ENCODE data around the gene CLNK.

Gene CLNK

DNA sequence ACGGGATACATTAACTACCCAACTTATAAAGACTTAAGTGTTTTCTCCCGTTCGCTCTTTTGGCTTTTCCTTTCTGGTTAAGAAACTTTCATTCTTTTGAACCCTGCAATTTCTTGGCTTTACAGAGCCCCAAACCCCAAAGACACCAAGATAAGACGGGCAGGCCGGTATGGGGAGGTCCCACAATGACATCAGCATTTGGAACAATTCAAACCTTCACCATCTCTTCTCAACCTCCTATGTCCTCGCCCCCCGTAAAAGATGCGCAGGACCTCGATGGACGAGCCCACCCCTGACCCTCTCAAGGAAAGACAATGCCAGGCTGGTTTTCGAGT lies 228.3 kb downstream of the CLNK start:
- Histone ChIP-seq H3K9me3 (peaks cover 34% of the 10 kb centered on the region), H3K36me3 (peaks cover 26% of the 10 kb centered on the region), H3K4me3 (peak overlapping the region; percentile 73), H3K27ac (peak overlapping the region; percentile 85), H3K4me2 (peak overlapping the region; percentile 66), H4K20me1 (peaks cover 10% of the 10 kb centered on the region; the same call in 1 of the 2 replicates), H3K4me1 (peaks cover 41% of the 10 kb centered on the region), H3K9ac (peak overlapping the region; percentile 76; the same call in 1 of the 2 replicates), H3K27me3 (peaks cover 18% of the 10 kb centered on the region)
- no peak for TF ChIP-seq Cebpa-rat (IDR thresholded peaks at IDR 0.05)

DNA sequence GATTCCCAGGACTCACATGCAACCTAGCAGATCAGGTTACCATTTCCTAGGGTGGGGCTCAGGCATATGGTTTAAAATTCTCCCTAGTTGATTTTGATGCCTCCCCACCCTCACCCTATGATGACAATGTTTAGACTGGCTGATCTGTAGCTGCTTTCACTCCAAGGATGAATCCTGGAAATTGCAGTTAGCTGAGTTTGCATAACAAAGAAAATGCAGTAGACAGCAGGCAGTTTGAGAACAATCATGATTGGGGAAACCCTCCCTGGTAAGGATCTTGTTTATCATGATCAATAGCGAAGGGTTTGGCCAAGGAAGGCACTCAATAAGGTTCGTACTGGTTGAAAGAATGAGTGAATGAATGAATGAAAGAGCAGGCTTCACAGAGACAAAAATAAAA lies 229.4 kb downstream of the CLNK start:
- Histone ChIP-seq H3K9ac (no peak overlapping the region), H3K4me2 (peak overlapping the region; percentile 66), H3K36me3 (peaks cover 36% of the 10 kb centered on the region), H3K4me3 (no peak overlapping the region), H3K4me1 (peaks cover 41% of the 10 kb centered on the region), H4K20me1 (peaks cover 18% of the 10 kb centered on the region), H3K27ac (peak overlapping the region; percentile 52; the same call in 1 of the 2 replicates), H3K27me3 (peaks cover 18% of the 10 kb centered on the region), H3K9me3 (peaks cover 32% of the 10 kb centered on the region)
- TF ChIP-seq Cebpa-rat (IDR thresholded peaks at IDR 0.05): no peak

DNA sequence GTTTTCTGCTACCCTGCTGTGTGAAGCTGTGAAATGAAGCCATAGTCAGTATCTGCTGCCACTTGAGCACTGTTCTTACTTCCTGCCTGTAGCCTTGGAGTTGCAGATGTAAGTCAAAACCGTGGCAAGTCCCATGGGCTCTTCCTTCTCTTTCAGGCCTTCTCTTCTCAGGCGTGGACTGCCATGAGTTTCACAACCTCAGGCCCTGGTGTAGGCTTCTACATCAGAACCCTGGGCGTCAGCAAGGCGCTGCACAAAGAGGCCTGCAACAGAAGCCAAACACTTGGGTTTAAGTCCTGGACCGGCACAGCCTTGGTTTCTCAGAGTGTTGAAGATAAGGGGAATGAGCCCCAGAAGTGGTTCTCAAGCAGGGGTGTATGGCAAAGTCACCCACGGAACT lies 229.8 kb downstream of the CLNK start:
- peaks cover 40% of the 10 kb centered on the region for H3K36me3 ChIP-seq
- no peak overlapping the region for H3K4me3 ChIP-seq
- peaks cover 18% of the 10 kb centered on the region for H3K27me3 ChIP-seq
- H3K4me1 ChIP-seq: peaks cover 41% of the 10 kb centered on the region
- peak overlapping the region; percentile 66 for H3K4me2 ChIP-seq
- H3K27ac ChIP-seq: peak overlapping the region; percentile 52; the same call in 1 of the 2 replicates
- H3K9me3 ChIP-seq: peaks cover 32% of the 10 kb centered on the region
- peaks cover 22% of the 10 kb centered on the region for H4K20me1 ChIP-seq
- peak; percentile 88 for TF ChIP-seq Cebpa-rat (IDR thresholded peaks at IDR 0.05)
- H3K9ac ChIP-seq: no peak overlapping the region

DNA sequence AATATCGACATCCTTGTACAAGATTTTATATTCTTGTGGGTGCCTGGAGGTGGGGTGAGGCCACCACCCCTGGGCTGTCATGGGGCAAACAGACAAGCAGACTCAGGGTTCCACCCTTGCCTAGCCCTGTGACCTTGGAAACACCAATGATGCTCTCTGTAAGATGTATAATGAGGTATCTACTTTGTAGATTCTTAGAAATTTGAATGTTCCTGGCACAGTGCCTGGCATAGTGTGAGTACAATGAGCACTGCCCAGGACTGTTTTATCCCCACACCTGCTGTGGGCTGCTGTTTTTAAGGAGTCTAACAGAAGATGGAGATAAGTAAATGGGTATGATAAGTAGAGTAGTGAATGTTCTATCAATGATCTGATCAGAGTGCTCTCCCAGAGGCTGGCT lies 230.4 kb downstream of the CLNK start:
- no peak overlapping the region for H3K4me3 ChIP-seq
- H3K4me2 ChIP-seq: peak overlapping the region; percentile 66
- peaks cover 32% of the 10 kb centered on the region for H3K9me3 ChIP-seq
- H3K9ac ChIP-seq: no peak overlapping the region
- H3K27ac ChIP-seq: no peak overlapping the region
- peaks cover 46% of the 10 kb centered on the region for H3K36me3 ChIP-seq
- peaks cover 28% of the 10 kb centered on the region for H4K20me1 ChIP-seq
- no peak for TF ChIP-seq Cebpa-rat (IDR thresholded peaks at IDR 0.05)
- peaks cover 18% of the 10 kb centered on the region for H3K27me3 ChIP-seq
- peaks cover 38% of the 10 kb centered on the region for H3K4me1 ChIP-seq

DNA sequence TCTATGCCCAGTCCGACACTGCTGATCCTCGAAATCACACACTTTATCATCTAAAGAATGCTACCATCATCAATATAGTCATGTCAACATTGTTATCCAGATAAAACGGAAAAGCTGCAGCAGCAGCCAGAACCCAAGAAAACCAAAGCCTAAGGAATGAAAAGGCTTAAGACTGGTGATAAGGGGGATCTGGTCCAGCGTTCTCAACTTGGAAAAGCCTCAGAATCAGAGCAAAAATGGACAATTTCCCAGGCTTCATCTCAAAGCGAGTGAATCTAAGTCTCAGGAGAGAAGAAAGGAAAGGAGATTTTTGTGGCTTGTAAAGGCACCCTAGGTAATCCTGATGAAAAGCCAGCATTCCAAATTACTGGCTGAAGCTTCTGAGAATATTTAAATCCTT lies 235.6 kb downstream of the CLNK start:
- Histone ChIP-seq H3K9me3 (peaks cover 29% of the 10 kb centered on the region), H4K20me1 (peaks cover 23% of the 10 kb centered on the region), H3K4me1 (peaks cover under 1% of the 10 kb centered on the region), H3K27ac (no peak overlapping the region), H3K27me3 (no peaks in the 10 kb centered on the region), H3K4me3 (no peak overlapping the region), H3K4me2 (no peak overlapping the region), H3K9ac (no peak overlapping the region), H3K36me3 (peaks cover 90% of the 10 kb centered on the region)
- TF ChIP-seq Cebpa-rat (IDR thresholded peaks at IDR 0.05): no peak

DNA sequence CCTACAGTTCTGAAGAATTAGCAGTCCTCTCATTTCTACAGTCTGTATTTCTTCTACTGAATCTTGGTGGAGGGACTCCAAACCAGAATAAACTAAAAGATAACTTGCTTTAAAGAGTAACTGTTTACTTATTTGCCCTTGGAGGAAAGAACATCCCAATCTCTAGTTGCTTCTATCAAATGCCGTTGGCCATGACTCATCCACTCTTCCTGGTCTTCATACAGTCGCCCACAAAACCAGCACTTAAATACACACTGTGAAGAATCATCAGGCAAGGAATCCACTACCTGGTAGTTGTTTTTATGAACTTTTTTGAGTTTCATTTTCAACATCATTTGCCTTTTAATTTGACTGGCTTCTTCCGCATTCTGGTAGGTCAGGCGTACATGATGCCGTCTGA lies 241.6 kb downstream of the CLNK start:
- TF ChIP-seq Cebpa-rat (IDR thresholded peaks at IDR 0.05): no peak
- Histone ChIP-seq H3K9ac (no peak overlapping the region), H4K20me1 (no peaks in the 10 kb centered on the region), H3K4me2 (no peak overlapping the region), H3K4me1 (no peaks in the 10 kb centered on the region), H3K27ac (no peak overlapping the region), H3K9me3 (peaks cover 22% of the 10 kb centered on the region), H3K36me3 (peaks cover 45% of the 10 kb centered on the region), H3K27me3 (no peaks in the 10 kb centered on the region), H3K4me3 (no peak overlapping the region)

DNA sequence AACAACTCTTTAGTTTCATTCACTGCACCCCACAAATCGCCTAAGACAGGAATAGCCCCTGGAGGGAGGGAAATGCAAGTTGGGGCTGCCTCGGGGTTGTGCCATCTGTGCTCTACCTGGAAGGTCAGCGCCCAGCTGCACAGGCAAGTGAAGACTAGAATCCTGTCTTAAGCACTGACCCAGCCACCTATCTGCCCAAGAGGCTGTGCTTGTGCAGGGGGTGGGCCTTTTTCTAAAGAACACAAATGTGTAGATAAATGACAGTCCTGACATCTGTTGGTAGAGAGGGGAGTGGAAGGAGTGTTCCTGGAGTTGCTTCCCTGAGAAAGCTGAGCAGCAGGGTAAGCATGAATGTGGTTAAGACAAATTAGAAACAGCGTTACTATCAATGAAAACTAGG lies 243.1 kb downstream of the CLNK start:
- H3K4me3 ChIP-seq: no peak overlapping the region
- no peak overlapping the region for H3K4me2 ChIP-seq
- H3K9me3 ChIP-seq: peaks cover 22% of the 10 kb centered on the region
- H3K27me3 ChIP-seq: no peaks in the 10 kb centered on the region
- H3K27ac ChIP-seq: no peak overlapping the region
- H3K36me3 ChIP-seq: peaks cover 33% of the 10 kb centered on the region
- no peak overlapping the region for H3K9ac ChIP-seq
- no peaks in the 10 kb centered on the region for H4K20me1 ChIP-seq
- no peak for TF ChIP-seq Cebpa-rat (IDR thresholded peaks at IDR 0.05)
- no peaks in the 10 kb centered on the region for H3K4me1 ChIP-seq

DNA sequence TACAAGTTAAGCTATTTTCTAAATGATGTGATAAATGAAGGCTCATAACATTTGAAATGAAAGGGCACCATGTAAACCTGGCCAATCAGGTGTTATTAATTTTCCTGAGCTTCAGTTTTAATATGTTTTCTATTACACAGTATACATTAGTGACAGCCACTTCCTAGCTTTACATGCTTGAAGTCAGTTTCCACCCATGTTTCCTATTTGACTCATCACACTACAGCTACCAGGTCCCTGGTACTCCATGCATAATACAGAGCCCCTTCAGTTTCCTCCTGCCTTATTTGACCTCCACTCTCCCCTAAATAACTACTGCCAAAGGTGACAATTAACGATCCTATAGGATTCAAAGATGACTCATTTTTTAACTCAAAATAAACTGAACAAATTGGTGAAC lies 245.6 kb downstream of the CLNK start:
- Histone ChIP-seq H3K4me2 (no peak overlapping the region), H3K36me3 (peaks cover 7% of the 10 kb centered on the region), H3K9ac (no peak overlapping the region), H3K27me3 (no peaks in the 10 kb centered on the region), H3K27ac (no peak overlapping the region), H3K4me1 (no peaks in the 10 kb centered on the region), H3K9me3 (peaks cover 4% of the 10 kb centered on the region; the same call in 1 of the 2 replicates), H4K20me1 (no peaks in the 10 kb centered on the region), H3K4me3 (no peak overlapping the region)
- no peak for TF ChIP-seq Cebpa-rat (IDR thresholded peaks at IDR 0.05)

DNA sequence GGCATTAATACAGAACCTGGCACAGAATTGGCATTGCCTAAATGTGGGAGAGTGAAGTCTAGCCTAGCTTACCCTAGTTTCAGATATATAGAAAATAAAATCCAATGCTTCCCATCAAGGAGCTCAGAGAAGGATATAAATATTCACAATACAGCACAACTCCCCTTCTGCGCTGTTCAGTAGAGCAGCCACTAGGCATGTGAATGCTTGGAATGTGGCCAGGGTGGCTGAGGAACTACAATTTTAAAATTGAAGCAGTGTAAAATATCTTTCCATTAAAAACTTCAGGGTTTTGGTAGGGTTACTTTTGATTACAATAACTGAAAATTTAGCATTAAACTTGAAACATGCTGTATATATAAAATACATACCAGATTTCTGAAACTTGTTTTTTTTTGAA lies 246.8 kb downstream of the CLNK start:
- Histone ChIP-seq H3K27me3 (no peaks in the 10 kb centered on the region), H3K27ac (no peak overlapping the region), H3K4me1 (no peaks in the 10 kb centered on the region), H4K20me1 (no peaks in the 10 kb centered on the region), H3K9ac (no peak overlapping the region), H3K4me3 (no peak overlapping the region), H3K4me2 (no peak overlapping the region), H3K36me3 (no peaks in the 10 kb centered on the region), H3K9me3 (no peaks in the 10 kb centered on the region)
- no peak for TF ChIP-seq Cebpa-rat (IDR thresholded peaks at IDR 0.05)
